Rectal smooth muscle tissue (tissue), 1 donor: Measurements from ENCODE around the gene ARL15.
A peak's percentile ranks its signal among the peaks of the same experiment; 100 is the strongest.

ENCODE experiments used
- H3K27ac ChIP-seq: one replicate; pipeline ENCODE4 v1.7.0; 2013; ENCODE audit warnings: low read depth, low read length, inconsistent platforms
- H3K27me3 ChIP-seq: one replicate; pipeline ENCODE4 v1.7.0; 2013; ENCODE audit warnings: low read length; ENCODE audit not compliant: control insufficient read depth, insufficient read depth
- H3K36me3 ChIP-seq: one replicate; pipeline ENCODE4 v1.7.0; 2013; ENCODE audit warnings: low read length; ENCODE audit not compliant: control insufficient read depth, insufficient read depth
- H3K4me1 ChIP-seq: one replicate; pipeline ENCODE4 v1.7.0; 2013; ENCODE audit warnings: low read length; ENCODE audit not compliant: control insufficient read depth, insufficient read depth
- H3K4me3 ChIP-seq: one replicate; pipeline ENCODE4 v1.7.0; 2013; ENCODE audit warnings: low read length
- H3K9ac ChIP-seq: one replicate; pipeline ENCODE4 v1.7.0; 2013; ENCODE audit warnings: low read length

Gene ARL15

GRCh38 chr5:54326662-54327270, 16.4 kb upstream of the ARL15 start:
- Histone ChIP-seq H3K36me3 (no peaks in the 10 kb centered on the region), H3K27ac (no peak overlapping the region), H3K4me3 (no peak overlapping the region), H3K4me1 (no peaks in the 10 kb centered on the region), H3K9ac (no peak overlapping the region), H3K27me3 (no peaks in the 10 kb centered on the region)

- Histone ChIP-seq H3K36me3 (no peaks in the 10 kb centered on the region), H3K4me1 (no peaks in the 10 kb centered on the region), H3K9ac (no peak overlapping the region), H3K27me3 (no peaks in the 10 kb centered on the region), H3K27ac (no peak overlapping the region), H3K4me3 (no peak overlapping the region)
These were observed 15.4 kb upstream of the ARL15 start for GRCh38 chr5:54325610-54326311.

GRCh38 chr5:54325272-54325609, 14.9 kb upstream of the ARL15 start:
- Histone ChIP-seq H3K9ac (no peak overlapping the region), H3K27ac (no peak overlapping the region), H3K36me3 (no peaks in the 10 kb centered on the region), H3K4me3 (no peak overlapping the region), H3K4me1 (no peaks in the 10 kb centered on the region), H3K27me3 (no peaks in the 10 kb centered on the region)

- no peak overlapping the region for H3K27ac ChIP-seq
- H3K4me3 ChIP-seq, result no peak overlapping the region
- H3K36me3 ChIP-seq, result no peaks in the 10 kb centered on the region
- H3K27me3 ChIP-seq, result no peaks in the 10 kb centered on the region
- no peak overlapping the region for H3K9ac ChIP-seq
- H3K4me1 ChIP-seq, result no peaks in the 10 kb centered on the region
These were observed 14.4 kb upstream of the ARL15 start for GRCh38 chr5:54324651-54325271.

- Histone ChIP-seq H3K27me3 (no peaks in the 10 kb centered on the region), H3K36me3 (no peaks in the 10 kb centered on the region), H3K27ac (no peak overlapping the region), H3K4me3 (no peak overlapping the region), H3K4me1 (no peaks in the 10 kb centered on the region), H3K9ac (no peak overlapping the region)
These were observed 13.1 kb upstream of the ARL15 start for GRCh38 chr5:54323495-54323894.

- no peak overlapping the region for H3K9ac ChIP-seq
- H3K36me3 ChIP-seq, result no peaks in the 10 kb centered on the region
- H3K4me3 ChIP-seq, result no peak overlapping the region
- no peaks in the 10 kb centered on the region for H3K4me1 ChIP-seq
- no peak overlapping the region for H3K27ac ChIP-seq
- H3K27me3 ChIP-seq, result no peaks in the 10 kb centered on the region
These were observed 9.9 kb upstream of the ARL15 start for GRCh38 chr5:54320256-54320655.

- Histone ChIP-seq H3K9ac (no peak overlapping the region), H3K27me3 (no peaks in the 10 kb centered on the region)
These were observed 7.3 kb upstream of the ARL15 start for GRCh38 chr5:54317511-54318260.

GRCh38 chr5:54315736-54316528, 5.6 kb upstream of the ARL15 start:
- no peak overlapping the region for H3K4me3 ChIP-seq
- no peak overlapping the region for H3K9ac ChIP-seq
- no peak overlapping the region for H3K27ac ChIP-seq
- H3K27me3 ChIP-seq, result no peaks in the 10 kb centered on the region
- H3K4me1 ChIP-seq, result no peaks in the 10 kb centered on the region
- no peaks in the 10 kb centered on the region for H3K36me3 ChIP-seq

More at GRCh38 chr5:54317511-54318260, 7.3 kb upstream of the ARL15 start:
- H3K4me1 ChIP-seq, result no peaks in the 10 kb centered on the region
- no peaks in the 10 kb centered on the region for H3K36me3 ChIP-seq
- H3K27ac ChIP-seq, result no peak overlapping the region
- no peak overlapping the region for H3K4me3 ChIP-seq

- H3K4me3 ChIP-seq, result no peak overlapping the region
- H3K4me1 ChIP-seq, result peaks cover 5% of the 10 kb centered on the region
- H3K27ac ChIP-seq, result no peak overlapping the region
- no peaks in the 10 kb centered on the region for H3K36me3 ChIP-seq
- H3K27me3 ChIP-seq, result no peaks in the 10 kb centered on the region
- H3K9ac ChIP-seq, result no peak overlapping the region
These were observed 3.2 kb upstream of the ARL15 start for GRCh38 chr5:54313311-54314270.

GRCh38 chr5:54312499-54312898, 2.1 kb upstream of the ARL15 start:
- Histone ChIP-seq H3K4me1 (peaks cover 5% of the 10 kb centered on the region), H3K4me3 (no peak overlapping the region), H3K27me3 (no peaks in the 10 kb centered on the region), H3K36me3 (no peaks in the 10 kb centered on the region), H3K27ac (no peak overlapping the region), H3K9ac (no peak overlapping the region)

GRCh38 chr5:54311176-54311677, 854 bp upstream of the ARL15 start:
- no peaks in the 10 kb centered on the region for H3K27me3 ChIP-seq
- H3K4me1 ChIP-seq, result peaks cover 5% of the 10 kb centered on the region
- H3K9ac ChIP-seq, result peak overlapping the region; percentile 85
- peak overlapping the region; percentile 90 for H3K4me3 ChIP-seq
- no peaks in the 10 kb centered on the region for H3K36me3 ChIP-seq
- peak overlapping the region; percentile 90 for H3K27ac ChIP-seq
